Peyer's patch (tissue), 4 donors: ENCODE results near the gene LRRC8E. TPM values are rescaled to one million over a fixed set of nuclear protein-coding genes. Genes with fewer than 3 reads are reported as not detected.
A peak's percentile ranks its signal among the peaks of the same experiment; 100 is the strongest.

Experiments
- DNase-seq, 3 donors: peaks; one replicate each; pipeline ENCODE4 v3.0.0-alpha.2; 2017 to 2019
- H3K27ac ChIP-seq, 4 donors: fragments of 200-600 bp; sonication (generic); one replicate each; pipeline ENCODE4 v1.5.1; 2016 to 2019
- H3K27me3 ChIP-seq, 2 donors: fragments of 200-600 bp; sonication (generic); one replicate each; pipeline ENCODE4 v1.5.1; 2019
- H3K36me3 ChIP-seq, 3 donors: fragments of 200-600 bp; sonication (generic); one replicate each; pipeline ENCODE4 v1.5.1; 2016 to 2019
- H3K4me1 ChIP-seq, 4 donors: fragments of 200-600 bp; sonication (generic); one replicate each; pipeline ENCODE4 v1.5.1; 2016 to 2019
- H3K4me3 ChIP-seq, 4 donors: fragments of 200-600 bp; sonication (generic); 1 replicate in 3 of 4; 2 replicates in 1 of 4; pipeline ENCODE4 v1.5.1; 2016 to 2019; ENCODE audit warnings: mild to moderate bottlenecking in 1 of 4
- H3K9me3 ChIP-seq, 4 donors: fragments of 200-600 bp; sonication (generic); one replicate each; pipeline ENCODE4 v1.5.1; 2016 to 2019; ENCODE audit warnings: mild to moderate bottlenecking in 1 of 4
- CTCF ChIP-seq, 6 experiments: fragments of 450-650 bp in 4 of 6; fragments of 200-600 bp in 2 of 6; sonication (generic) in 1 of 6; IDR thresholded peaks; one replicate each; pipeline ENCODE4 v1.5.1; 2017 to 2019; ENCODE audit warnings: antibody characterized with exemption in 6 of 6, mild to moderate bottlenecking in 3 of 6, moderate library complexity in 1 of 6
- POLR2A ChIP-seq, 2 donors: fragments of 450-650 bp; IDR thresholded peaks; one replicate each; pipeline ENCODE4 v1.5.1; 2017; ENCODE audit warnings: antibody characterized with exemption in 2 of 2, mild to moderate bottlenecking in 2 of 2, moderate library complexity in 2 of 2
- total RNA-seq, 4 donors: library from RNA; depleted of rRNA; stranded (reverse); fragments of >200 nt; gene quantifications; one replicate each; pipeline ENCODE4 v1.1.0, GENCODE V29; 2016

Gene LRRC8E
- total RNA-seq, 4 donors from 2014 or later: 0.57 to 0.88 (median 0.80) TPM; not detected in 1

- Histone ChIP-seq H3K27me3 (no peaks in the 10 kb centered on the region), H3K9me3 (no peaks in the 10 kb centered on the region), H3K27ac (no peak overlapping the region), H3K4me1 (no peaks in the 10 kb centered on the region), H3K36me3 (no peaks in the 10 kb centered on the region), H3K4me3 (no peak overlapping the region)
- no peak for DNase-seq
- TF ChIP-seq POLR2A (IDR thresholded peaks at IDR 0.05) (no peak), CTCF (IDR thresholded peaks at IDR 0.05) (no peak)
These were observed 44.8 kb upstream of the LRRC8E start for GRCh38 chr19:7843521-7843920.

GRCh38 chr19:7844405-7844804 lies 43.9 kb upstream of the LRRC8E start:
- no peaks in the 10 kb centered on the region for H3K36me3 ChIP-seq
- DNase-seq: no peak
- H3K4me3 ChIP-seq: no peak overlapping the region
- no peaks in the 10 kb centered on the region for H3K27me3 ChIP-seq
- H3K9me3 ChIP-seq: no peaks in the 10 kb centered on the region
- TF ChIP-seq POLR2A (IDR thresholded peaks at IDR 0.05): no peak
- TF ChIP-seq CTCF (IDR thresholded peaks at IDR 0.05): no peak
- H3K27ac ChIP-seq: no peak overlapping the region
- no peaks in the 10 kb centered on the region for H3K4me1 ChIP-seq

GRCh38 chr19:7844951-7845350 lies 43.4 kb upstream of the LRRC8E start:
- Histone ChIP-seq H3K27ac (no peak overlapping the region), H3K4me1 (no peaks in the 10 kb centered on the region), H3K4me3 (no peak overlapping the region), H3K9me3 (no peaks in the 10 kb centered on the region), H3K36me3 (no peaks in the 10 kb centered on the region), H3K27me3 (no peaks in the 10 kb centered on the region)
- TF ChIP-seq CTCF (IDR thresholded peaks at IDR 0.05): no peak
- no peak for TF ChIP-seq POLR2A (IDR thresholded peaks at IDR 0.05)
- DNase-seq: no peak

- H3K9me3 ChIP-seq: no peaks in the 10 kb centered on the region
- H3K27me3 ChIP-seq: no peaks in the 10 kb centered on the region
- TF ChIP-seq POLR2A (IDR thresholded peaks at IDR 0.05): no peak
- no peak for TF ChIP-seq CTCF (IDR thresholded peaks at IDR 0.05)
- H3K4me1 ChIP-seq: no peaks in the 10 kb centered on the region
- H3K4me3 ChIP-seq: no peak overlapping the region
- no peaks in the 10 kb centered on the region for H3K36me3 ChIP-seq
- peak in 1 of 3 donors; percentile 34 for DNase-seq
- H3K27ac ChIP-seq: no peak overlapping the region
These were observed 42.7 kb upstream of the LRRC8E start for GRCh38 chr19:7845390-7846154.

GRCh38 chr19:7846155-7846646 lies 42.1 kb upstream of the LRRC8E start:
- no peak overlapping the region for H3K4me3 ChIP-seq
- no peaks in the 10 kb centered on the region for H3K9me3 ChIP-seq
- TF ChIP-seq POLR2A (IDR thresholded peaks at IDR 0.05) (no peak), CTCF (IDR thresholded peaks at IDR 0.05) (no peak)
- H3K4me1 ChIP-seq: no peaks in the 10 kb centered on the region
- no peak overlapping the region for H3K27ac ChIP-seq
- peak in 1 of 3 donors; percentile 39 for DNase-seq
- no peaks in the 10 kb centered on the region for H3K36me3 ChIP-seq
- H3K27me3 ChIP-seq: no peaks in the 10 kb centered on the region
